Coronary artery (tissue), 2 donors: ENCODE measurements around the gene GNLY.

Source experiments
- DNase-seq: peaks from one replicate; pipeline ENCODE4 v3.0.0-alpha.2; 2017; ENCODE audit warnings: low spot score
- H3K27ac ChIP-seq, 2 donors: fragments of 200-600 bp; sonication (generic); one replicate each; pipeline ENCODE4 v1.5.1; 2016 to 2019
- H3K4me3 ChIP-seq: fragments of 200-600 bp; sonication (generic); 2 replicates; pipeline ENCODE4 v1.5.1; 2016; ENCODE audit warnings: mild to moderate bottlenecking, moderate library complexity
- CTCF ChIP-seq: fragments of 200-600 bp; sonication (generic); IDR thresholded peaks from one replicate; pipeline ENCODE4 v1.5.1; 2019; ENCODE audit warnings: antibody characterized with exemption

The GNLY gene

GRCh38 chr2:85730686-85731230 lies 36.6 kb downstream of the GNLY start:
- no peak overlapping the region for H3K4me3 ChIP-seq
- TF ChIP-seq CTCF: no peak
- no peak overlapping the region for H3K27ac ChIP-seq
- DNase-seq: no peak

GRCh38 chr2:85731606-85732005 lies 37.4 kb downstream of the GNLY start:
- Histone ChIP-seq H3K4me3 (no peak overlapping the region), H3K27ac (no peak overlapping the region)
- no peak for DNase-seq
- TF ChIP-seq CTCF: no peak

- Histone ChIP-seq H3K4me3 (no peak overlapping the region), H3K27ac (peak overlapping the region in 1 of 2 donors; percentile 34)
- DNase-seq: no peak
- TF ChIP-seq CTCF: no peak
Measured at GRCh38 chr2:85732467-85733120, 38.4 kb downstream of the GNLY start.

GRCh38 chr2:85733121-85733960 lies 39.2 kb downstream of the GNLY start:
- Histone ChIP-seq H3K27ac (peak overlapping the region in 1 of 2 donors; percentile 34), H3K4me3 (no peak overlapping the region)
- DNase-seq: no peak
- no peak for TF ChIP-seq CTCF

GRCh38 chr2:85734015-85734414 lies 39.9 kb downstream of the GNLY start:
- DNase-seq: no peak
- no peak overlapping the region for H3K4me3 ChIP-seq
- TF ChIP-seq CTCF: no peak
- H3K27ac ChIP-seq: no peak overlapping the region

GRCh38 chr2:85734942-85735608 lies 40.9 kb downstream of the GNLY start:
- no peak for DNase-seq
- no peak for TF ChIP-seq CTCF
- peak overlapping the region in 1 of 2 donors; percentile 40 for H3K27ac ChIP-seq
- H3K4me3 ChIP-seq: no peak overlapping the region
